ENCODE results near the gene MAP1LC3B.

GRCh38 chr16:87374313-87374712 lies 17.8 kb upstream of the MAP1LC3B start:
- no peak for TF ChIP-seq POLR2A (IDR thresholded peaks at IDR 0.05)
- TF ChIP-seq, protein P1, sequence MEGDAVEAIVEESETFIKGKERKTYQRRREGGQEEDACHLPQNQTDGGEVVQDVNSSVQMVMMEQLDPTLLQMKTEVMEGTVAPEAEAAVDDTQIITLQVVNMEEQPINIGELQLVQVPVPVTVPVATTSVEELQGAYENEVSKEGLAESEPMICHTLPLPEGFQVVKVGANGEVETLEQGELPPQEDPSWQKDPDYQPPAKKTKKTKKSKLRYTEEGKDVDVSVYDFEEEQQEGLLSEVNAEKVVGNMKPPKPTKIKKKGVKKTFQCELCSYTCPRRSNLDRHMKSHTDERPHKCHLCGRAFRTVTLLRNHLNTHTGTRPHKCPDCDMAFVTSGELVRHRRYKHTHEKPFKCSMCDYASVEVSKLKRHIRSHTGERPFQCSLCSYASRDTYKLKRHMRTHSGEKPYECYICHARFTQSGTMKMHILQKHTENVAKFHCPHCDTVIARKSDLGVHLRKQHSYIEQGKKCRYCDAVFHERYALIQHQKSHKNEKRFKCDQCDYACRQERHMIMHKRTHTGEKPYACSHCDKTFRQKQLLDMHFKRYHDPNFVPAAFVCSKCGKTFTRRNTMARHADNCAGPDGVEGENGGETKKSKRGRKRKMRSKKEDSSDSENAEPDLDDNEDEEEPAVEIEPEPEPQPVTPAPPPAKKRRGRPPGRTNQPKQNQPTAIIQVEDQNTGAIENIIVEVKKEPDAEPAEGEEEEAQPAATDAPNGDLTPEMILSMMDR (IDR thresholded peaks at IDR 0.05) = no peak
